OCI-M1 (cell line): ENCODE data around the gene CCDC102A.

Experiments
- DNase-seq: peaks from one replicate; lab custom pipeline; 2025; lab: John Stamatoyannopoulos, UW

CCDC102A gene

DNA sequence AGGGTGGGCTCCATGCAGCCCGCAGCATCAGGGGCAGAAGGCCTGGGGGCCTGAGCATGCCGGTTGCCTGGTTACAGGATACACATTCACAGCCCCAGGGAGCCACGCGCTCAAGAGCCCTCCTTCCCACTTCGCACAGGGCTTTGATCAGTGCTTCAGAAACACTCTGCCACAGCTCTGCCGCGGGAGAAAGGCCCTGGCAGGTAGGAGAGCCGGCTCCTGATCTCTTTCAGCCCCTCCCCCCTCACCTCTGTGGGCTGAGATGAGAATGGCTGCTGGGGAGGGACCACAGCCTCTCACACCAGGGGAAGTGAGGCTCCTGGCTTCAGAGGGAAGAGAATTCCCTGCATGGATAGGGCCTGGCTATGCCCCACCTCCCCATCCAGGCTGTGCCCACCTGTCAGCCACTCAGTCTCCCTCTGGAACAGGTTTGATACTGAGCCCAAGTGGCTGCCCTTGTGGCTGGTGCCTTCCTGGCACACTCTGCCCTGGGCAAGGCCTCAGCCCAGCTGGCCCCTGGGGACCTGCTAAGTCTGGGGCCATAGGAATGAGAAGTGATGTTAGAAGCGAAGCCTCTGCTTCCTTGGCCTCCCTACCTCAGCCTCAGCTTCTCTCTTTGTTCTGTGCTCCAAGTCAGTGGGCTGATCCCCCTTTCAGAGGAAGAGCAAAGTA lies 58.7 kb downstream of the CCDC102A start:
- DNase-seq, result no peak

DNA sequence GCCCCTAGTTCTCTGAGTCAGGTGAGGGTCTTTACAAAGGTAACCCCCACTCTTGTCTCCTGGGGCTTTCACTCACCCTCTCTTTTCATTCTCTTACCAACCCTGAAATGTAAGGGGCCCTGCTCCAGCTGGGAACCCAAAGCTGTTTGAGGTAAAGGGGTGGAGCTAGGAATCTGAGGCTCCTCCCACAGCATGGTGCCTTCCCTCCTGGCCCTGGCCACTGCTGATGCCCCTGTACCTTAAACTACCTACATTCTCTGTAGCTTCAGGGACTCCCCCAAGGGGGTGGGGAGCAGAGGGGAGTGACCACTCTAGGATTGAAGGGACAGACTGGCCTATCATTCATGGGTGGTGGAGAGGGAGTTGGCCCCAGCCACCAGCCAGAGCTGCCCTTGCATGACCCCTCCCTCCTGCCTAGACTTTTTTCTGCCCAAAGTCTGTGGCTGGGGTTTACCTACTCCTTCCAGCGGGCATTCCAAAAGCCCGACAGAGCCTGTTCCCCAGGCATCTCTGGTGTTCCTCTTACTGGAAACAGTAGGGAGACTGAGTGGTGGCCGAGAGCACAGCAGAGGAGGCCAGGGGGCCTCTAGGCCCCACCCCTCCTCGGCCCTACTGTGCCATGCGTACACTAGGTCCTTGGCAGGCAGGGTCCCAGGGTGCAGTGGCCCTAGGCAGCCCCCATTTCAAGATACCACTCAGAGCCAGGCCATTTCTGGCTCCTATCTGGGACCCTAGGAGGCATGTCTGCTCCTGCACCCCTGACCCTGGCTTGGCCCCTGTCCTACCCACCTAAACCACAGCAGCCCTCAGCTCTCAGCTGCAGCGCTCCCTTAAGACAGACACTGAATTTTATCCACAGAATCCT lies 59.6 kb downstream of the CCDC102A start:
- no peak for DNase-seq

DNA sequence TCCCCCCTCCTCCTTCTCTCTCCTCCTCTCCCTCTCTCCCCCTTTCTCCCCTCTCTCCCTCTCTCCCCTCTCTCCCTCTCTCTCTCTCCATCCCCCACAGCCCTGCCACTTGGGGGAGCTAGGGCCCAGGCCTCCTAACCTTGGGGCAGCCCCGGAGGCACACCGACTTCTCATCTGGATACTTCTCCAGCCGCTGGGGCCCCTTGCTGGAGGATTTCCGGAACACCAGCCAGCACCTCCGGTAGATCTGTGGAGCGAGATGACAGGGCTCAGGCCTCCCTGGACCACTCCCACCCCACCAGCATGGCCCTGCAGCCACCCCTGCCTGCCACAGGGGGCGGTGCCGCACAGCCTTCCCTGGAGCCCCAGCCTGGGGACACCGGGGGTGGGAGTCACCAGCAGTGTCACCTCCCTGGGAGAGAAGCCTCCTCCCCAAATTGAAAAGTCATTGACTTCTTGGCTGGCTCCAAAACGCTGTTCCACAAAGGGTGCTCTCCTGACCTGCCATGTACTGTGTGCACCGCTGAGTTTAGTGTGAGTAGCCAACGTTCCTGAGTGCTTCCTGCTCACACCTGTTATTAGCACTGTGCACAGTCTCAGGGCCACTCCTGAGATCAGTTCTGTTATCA lies 60.5 kb downstream of the CCDC102A start:
- DNase-seq, result peak; percentile 77

DNA sequence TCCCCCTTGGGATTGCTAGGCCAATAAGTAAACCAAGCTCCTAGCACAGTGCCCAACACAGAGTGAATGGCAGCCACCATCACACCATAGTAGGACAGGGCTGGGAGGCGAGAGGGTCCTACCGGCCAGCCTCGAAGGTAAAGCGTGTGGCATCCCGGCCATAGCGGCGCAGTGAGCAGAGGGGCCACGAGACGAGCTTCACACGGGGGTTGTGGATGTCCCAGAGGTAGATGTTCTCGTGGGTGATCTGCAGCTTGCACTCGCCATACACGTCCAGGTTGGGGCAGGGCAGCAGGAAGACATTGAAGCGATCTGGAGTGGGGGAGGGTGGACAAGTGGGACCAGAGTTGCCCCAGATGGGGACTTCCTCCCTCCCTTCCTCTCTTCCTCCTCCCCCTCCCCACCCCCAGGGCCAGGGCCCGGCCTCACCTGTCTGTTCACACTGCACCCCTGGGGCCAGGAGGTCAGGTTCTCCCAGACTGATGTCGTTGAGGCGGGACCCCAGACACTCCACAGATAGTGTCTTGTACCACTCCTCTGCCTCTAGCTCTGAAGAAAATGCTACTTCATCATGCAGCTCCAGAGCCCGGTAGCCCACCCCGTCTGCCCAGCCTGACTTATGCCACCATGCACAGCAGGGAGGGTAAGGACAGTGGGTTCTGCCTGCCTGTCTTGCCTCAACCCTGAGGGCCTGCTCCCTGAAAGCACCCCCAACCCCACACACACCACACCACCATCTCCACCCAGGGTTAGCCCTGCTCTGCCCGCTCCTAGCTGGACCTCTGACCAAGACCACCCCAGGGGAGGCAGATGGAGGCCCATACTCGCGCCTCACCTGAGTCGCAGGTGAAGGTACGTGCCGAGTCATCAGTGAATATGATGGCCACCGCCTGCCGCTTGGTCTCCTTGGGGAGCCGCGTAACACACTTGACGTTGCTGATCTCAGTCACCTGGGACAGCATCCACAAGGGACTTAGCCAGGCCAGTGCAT lies 61.4 kb downstream of the CCDC102A start:
- no peak for DNase-seq

DNA sequence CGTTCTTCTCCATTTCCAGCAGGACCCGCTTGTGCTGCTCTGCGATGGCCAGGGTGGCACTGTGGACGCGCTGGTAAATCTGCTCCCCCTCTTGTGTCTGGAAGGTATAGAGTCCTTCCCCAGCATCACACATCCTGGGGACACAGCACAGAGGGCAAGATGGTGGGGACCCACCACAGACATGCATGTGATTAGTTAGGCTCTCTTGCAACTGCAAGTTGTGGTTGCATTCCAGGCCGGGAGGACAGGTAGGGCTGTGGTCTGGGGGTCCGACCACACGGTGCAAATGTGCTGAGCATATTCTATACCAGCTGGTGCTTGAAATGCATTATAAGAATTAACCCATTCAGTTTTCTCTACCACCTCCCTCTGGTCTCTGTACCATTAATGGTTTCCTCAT lies 62.5 kb downstream of the CCDC102A start:
- no peak for DNase-seq

DNA sequence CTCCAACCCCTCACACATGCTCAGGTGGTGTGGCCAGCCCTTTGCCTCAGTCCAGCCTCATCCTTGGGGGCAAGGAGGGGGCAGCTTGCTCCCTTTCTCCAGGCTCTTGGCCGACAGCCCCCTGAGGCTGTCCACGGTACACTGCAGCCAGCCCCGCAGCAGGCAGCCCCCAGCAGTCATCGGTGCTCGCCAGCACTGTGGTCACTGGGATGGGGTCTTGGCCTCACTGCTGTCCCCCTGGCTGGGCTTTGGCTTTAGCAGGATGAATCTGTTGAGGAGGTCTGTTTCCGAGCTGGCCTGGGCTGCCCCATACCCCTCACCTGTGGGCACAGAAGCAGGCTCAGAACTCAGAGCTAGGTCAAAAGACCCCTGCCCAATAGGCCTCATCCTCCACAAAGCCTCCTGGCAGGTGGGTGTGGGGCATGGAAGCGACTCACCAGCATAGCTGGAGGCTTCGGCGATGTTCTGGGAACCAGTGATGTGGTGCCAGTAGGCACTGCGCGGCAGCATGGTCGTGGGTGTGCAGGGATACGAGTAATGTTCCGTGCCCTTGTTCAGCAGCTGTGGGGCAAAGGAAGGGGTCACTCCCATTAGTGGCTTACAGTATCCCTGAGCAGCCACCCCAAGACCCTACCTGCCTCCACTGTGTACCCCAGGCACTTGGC lies 63.1 kb downstream of the CCDC102A start:
- no peak for DNase-seq

DNA sequence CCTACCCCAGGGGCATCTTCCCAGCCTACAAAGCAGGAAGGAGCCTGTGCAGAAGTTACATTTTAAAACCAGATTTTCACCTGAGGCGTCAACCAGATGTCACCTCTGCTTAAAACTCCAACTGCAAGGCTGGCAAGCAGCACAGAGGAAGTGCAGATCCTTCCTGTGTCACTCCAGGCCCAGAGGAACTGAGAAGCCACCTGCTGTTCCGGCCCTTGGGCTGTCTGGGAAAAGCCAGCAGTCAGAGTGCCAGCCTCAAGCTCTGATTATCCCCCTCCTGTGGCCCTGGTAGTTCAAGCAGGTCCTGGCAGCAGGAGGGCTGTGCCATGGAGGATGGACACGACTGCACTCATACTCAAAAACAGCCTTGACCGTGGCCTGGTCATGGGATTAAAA lies 63.7 kb downstream of the CCDC102A start:
- DNase-seq, result no peak

DNA sequence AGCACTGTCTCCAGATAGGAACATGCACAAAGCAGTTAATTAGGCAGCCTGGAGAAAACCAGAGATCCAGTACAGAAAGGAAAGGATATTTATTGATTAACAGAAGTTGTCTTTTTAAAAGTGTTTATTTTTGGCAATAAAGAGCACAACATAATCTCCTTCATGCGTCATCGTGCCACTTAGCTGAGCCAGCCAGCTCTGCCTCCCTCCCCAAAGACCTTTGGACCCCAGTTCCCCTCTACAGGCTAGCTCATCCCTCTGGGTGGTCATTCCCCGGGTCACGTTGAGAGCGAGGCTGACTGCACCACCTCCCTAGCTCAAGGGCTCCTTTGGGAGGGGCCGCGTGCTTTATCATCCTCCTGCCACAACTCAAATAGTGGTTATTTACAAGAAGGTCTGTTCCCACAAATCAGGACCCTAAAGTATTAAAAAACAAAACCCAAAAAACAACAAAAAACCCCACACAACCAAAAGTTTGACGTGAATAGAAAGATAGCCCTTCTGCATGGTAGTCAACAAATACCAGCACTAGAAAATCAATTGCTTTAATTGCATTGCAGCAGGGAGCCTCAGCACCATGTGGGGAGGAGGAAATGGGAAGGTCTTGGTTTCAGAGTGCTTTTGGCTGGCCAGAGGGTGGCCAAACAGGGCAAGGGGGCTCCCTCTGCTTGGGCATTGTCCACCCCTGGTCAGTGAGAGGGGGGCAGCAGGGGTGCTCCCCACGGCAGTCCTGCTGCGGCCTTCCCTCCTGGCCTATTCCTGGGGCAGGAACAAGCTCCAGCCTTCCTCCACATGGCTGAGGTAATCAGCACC lies 64.3 kb downstream of the CCDC102A start:
- DNase-seq, result no peak

DNA sequence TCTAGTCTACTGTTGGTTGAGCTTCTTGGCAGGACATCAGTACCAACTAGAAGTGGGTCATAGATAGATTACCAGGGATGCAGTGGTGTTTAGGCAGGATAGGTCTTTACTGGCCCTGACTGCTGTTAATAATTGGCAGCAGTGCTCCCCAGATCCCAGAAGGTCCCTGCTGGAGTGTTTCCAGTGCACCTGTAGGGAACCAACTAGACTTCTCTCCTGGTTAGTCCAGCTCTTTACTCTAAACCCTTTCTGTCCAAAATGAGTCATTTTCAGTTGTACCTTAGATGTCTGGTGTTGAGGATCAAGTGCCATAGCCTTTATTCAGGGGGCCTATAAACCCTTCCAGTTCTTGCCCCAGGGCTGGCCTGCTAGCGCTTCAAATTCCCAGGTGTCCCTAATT lies 65.2 kb downstream of the CCDC102A start:
- no peak for DNase-seq

DNA sequence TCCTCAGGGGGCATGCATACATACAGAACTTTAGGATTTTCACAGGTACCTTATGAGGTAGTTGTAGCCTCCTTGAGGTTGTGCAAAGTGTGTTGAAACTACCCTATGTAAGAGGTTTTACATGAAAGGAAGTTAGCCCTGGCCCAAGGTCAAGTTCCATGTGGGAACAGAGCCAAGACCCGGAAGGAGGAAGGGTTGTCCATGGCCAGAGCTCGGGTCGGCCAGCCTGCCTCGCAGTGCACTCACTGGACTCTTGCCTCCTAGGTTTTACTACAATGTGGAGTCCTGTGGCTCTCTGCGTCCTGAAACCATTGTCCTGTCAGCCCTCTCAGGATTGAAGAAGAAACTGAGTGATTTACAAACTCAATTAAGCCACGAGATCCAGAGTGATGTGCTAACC lies 65.7 kb downstream of the CCDC102A start:
- DNase-seq, result no peak

DNA sequence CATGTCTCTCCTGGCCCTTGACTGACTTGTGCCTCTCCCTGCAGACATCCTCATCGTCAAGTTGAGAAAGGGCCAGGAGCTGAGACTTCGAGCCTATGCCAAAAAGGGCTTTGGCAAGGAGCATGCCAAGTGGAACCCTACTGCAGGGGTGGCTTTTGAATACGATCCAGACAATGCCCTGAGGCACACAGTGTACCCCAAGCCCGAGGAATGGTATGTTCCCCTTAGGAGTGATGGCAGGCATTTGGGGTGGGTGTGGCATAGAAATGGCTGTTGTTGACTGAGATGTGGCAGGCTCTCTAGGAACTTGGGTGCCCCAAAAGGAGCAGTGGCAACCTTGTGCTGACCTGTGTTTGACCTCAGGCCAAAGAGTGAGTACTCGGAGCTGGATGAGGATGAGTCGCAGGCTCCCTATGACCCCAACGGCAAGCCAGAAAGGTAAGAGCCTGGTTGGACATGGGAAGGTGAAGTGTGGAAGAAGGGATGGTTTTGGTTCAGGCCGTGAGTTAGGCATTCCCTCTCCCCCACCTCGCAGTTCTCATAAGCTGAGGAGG lies 66.4 kb downstream of the CCDC102A start:
- DNase-seq, result no peak

DNA sequence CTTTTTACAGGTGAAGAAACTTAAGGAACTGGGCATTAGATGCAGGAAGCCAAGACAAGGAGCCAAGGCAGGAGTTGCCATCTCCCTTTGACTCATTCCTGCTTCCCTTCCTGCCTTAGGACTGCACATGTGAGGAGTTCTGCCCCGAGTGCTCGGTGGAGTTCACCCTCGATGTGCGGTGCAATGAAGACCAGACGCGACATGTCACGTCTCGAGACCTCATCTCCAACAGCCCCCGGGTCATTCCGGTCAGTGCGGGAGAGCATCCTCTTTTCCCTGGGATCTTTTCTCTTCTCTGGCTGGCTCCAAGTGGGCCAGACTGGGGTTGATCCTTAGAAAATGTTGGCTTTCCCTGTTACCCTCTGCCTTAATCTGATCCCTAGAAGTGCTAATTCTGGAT lies 67.3 kb downstream of the CCDC102A start:
- no peak for DNase-seq

DNA sequence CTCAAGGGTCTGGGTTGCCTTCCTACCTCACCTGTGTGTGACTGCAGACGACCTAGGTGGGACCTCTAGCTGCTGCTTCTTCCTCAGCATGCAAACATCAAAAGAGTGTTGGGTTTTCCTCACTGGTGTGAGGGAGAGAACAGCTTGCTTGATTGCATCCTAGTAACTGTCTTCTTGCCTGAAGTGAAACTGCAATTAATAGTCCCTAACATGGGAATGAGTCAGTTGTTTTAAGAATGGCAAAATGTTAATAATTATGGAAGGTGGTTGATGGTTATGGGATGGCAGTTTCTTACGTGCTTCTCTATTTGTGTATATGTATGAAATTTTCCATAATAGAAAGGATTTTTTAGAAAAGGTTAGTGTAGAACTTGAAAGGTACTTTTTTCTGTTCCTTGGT lies 68.0 kb downstream of the CCDC102A start:
- no peak for DNase-seq

DNA sequence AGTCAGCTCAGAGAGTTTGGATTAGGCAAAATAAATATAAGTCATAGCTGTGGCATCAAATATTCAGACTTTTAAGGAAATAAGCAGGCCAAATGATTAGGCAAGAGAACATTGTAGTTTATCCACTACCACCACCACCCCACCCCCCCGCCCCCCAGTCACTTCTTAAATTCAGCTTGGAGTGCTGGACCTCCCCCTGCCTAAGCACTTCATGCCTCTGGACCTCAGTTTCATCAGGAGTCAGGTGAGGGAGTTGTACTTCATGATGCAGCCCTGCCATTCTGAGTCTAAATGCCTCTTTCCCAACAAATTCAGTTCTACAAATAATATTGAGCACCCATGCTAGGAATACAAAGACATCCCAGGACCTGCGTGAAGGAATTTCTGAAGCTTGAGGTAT lies 71.8 kb downstream of the CCDC102A start:
- no peak for DNase-seq

DNA sequence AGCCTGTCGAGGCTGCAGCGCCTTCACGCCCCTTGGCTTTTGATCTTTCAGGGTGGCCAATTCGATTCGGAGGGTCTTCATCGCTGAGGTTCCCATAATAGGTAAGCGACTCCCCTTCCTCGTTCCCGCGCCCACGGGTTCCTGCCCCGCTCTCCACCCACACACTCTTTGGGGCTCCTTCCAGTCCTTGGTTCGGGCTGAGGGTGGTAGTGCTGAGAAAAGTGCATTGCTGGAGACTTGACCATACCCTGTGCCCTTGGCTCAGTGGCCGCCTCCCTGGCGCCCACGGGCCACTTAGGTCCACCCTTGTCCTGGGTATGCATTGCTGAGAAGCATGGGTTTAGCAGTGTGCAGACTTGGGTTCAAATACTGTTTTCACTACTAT lies 73.4 kb downstream of the CCDC102A start:
- DNase-seq, result no peak

DNA sequence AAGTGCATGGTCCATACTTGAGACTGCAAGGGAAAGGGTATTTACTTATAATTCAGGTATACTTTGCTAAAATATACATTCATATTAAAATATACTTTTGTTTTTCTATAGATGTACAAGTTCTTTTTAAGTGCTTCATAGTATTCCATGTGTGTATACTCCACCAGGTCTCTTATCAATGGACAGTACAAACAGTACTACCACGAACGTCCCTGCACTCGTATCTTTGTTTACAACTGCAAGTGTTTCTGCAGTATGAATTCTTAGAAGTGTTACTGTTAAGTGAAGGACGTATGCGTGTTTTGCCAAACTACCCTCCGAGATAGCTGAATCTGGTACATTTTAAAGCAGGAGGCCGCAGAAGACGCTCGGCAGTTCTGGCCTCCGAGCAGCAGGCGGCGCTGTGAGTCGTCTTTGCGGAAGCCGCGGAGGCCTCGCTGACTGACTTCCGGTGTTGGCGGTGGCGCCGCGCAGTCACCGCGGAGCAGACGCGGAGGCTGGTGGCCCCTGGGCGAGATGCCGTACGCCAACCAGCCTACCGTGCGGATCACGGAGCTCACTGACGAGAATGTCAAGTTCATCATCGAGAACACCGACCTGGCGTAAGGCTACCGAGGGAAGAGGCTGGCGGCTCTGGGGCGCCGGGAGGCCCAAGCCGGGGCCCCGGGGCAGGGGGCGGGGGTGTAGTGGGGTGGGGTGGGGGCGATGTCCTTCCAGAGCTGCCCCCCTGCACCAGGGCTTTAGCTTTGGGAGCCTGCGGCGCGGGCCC lies 74.0 kb downstream of the CCDC102A start, which contains the start of gene POLR2C:
Gene POLR2C (plus strand): TSS at position 471 of the 769 bp plus-strand sequence. CDS start 46 bp downstream, at position 517.
- peak; percentile 90 for DNase-seq
